ENCODE results near the gene RBM3. TPM values are rescaled to one million over a fixed set of nuclear protein-coding genes. Genes with fewer than 3 reads are reported as not detected.

The RBM3 gene
- total and polyA plus RNA-seq, 2 donors (not counting 1 experiment from before 2014, with no cell fraction given): 52.7 to 464 TPM

GRCh38 chrX:48589482-48590162 is 15.3 kb downstream of the RBM3 start:
- Histone ChIP-seq H4K20me1 (ENCODE audit: control insufficient read depth, extremely low read depth, insufficient read depth, low read length) (no peaks in the 10 kb centered on the region), H3K9ac (ENCODE audit: insufficient read depth, low read length) (no peak overlapping the region), H3K36me3 (ENCODE audit: control insufficient read depth, insufficient read depth, low read length) (no peaks in the 10 kb centered on the region), H3K4me1 (ENCODE audit: control insufficient read depth, extremely low read depth, insufficient read depth, low read length) (peaks cover 3% of the 10 kb centered on the region), H3K9me3 (ENCODE audit: control insufficient read depth, insufficient read depth, low read depth, low read length) (no peaks in the 10 kb centered on the region), H3K4me3 (replicated peaks in 1 of 4; ENCODE audit: control extremely low read depth in 1 of 4, insufficient read depth in 1 of 4, low read depth in 3 of 4, low read length in 4 of 4) (no peak overlapping the region), H3K27ac (ENCODE audit: insufficient read depth, low read length) (no peak overlapping the region), H3K79me2 (ENCODE audit: control insufficient read depth, insufficient read depth, low read length) (no peaks in the 10 kb centered on the region), H2AFZ (ENCODE audit: low read length) (no peak overlapping the region), H3K27me3 (ENCODE audit: control insufficient read depth, insufficient read depth, low read length) (no peaks in the 10 kb centered on the region), H3K4me2 (ENCODE audit: extremely low read depth, insufficient read depth, low read length) (no peak overlapping the region)
- TF ChIP-seq, protein P1, sequence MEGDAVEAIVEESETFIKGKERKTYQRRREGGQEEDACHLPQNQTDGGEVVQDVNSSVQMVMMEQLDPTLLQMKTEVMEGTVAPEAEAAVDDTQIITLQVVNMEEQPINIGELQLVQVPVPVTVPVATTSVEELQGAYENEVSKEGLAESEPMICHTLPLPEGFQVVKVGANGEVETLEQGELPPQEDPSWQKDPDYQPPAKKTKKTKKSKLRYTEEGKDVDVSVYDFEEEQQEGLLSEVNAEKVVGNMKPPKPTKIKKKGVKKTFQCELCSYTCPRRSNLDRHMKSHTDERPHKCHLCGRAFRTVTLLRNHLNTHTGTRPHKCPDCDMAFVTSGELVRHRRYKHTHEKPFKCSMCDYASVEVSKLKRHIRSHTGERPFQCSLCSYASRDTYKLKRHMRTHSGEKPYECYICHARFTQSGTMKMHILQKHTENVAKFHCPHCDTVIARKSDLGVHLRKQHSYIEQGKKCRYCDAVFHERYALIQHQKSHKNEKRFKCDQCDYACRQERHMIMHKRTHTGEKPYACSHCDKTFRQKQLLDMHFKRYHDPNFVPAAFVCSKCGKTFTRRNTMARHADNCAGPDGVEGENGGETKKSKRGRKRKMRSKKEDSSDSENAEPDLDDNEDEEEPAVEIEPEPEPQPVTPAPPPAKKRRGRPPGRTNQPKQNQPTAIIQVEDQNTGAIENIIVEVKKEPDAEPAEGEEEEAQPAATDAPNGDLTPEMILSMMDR (conservative IDR thresholded peaks at IDR 0.05 in 1 of 2, IDR thresholded peaks at IDR 0.05 in 1 of 2; ENCODE audit: low read depth in 1 of 2, low read length in 2 of 2): no peak
- no peak for TF ChIP-seq EZH2 (IDR thresholded peaks at IDR 0.05; ENCODE audit: low read length, missing control alignments)
- DNase-seq (ENCODE audit: low read depth in 2 of 2): peak in 1 of 2 donors; percentile 26

- no peaks in the 10 kb centered on the region for H3K36me3 ChIP-seq (ENCODE audit: control insufficient read depth, insufficient read depth, low read length)
- no peak for TF ChIP-seq EZH2 (IDR thresholded peaks at IDR 0.05; ENCODE audit: low read length, missing control alignments)
- TF ChIP-seq, protein P1 (conservative IDR thresholded peaks at IDR 0.05 in 1 of 2, IDR thresholded peaks at IDR 0.05 in 1 of 2; ENCODE audit: low read depth in 1 of 2, low read length in 2 of 2): no peak
- H3K27ac ChIP-seq (ENCODE audit: insufficient read depth, low read length): no peak overlapping the region
- H3K9me3 ChIP-seq (ENCODE audit: control insufficient read depth, insufficient read depth, low read depth, low read length): no peaks in the 10 kb centered on the region
- H3K27me3 ChIP-seq (ENCODE audit: control insufficient read depth, insufficient read depth, low read length): no peaks in the 10 kb centered on the region
- peak; percentile 34 to 57 for DNase-seq (ENCODE audit: low read depth in 2 of 2)
- H3K4me3 ChIP-seq (replicated peaks in 1 of 4; ENCODE audit: control extremely low read depth in 1 of 4, insufficient read depth in 1 of 4, low read depth in 3 of 4, low read length in 4 of 4): no peak overlapping the region
- H2AFZ ChIP-seq (ENCODE audit: low read length): no peak overlapping the region
- H3K4me1 ChIP-seq (ENCODE audit: control insufficient read depth, extremely low read depth, insufficient read depth, low read length): peaks cover 3% of the 10 kb centered on the region
- H3K9ac ChIP-seq (ENCODE audit: insufficient read depth, low read length): no peak overlapping the region
- no peak overlapping the region for H3K4me2 ChIP-seq (ENCODE audit: extremely low read depth, insufficient read depth, low read length)
- no peaks in the 10 kb centered on the region for H4K20me1 ChIP-seq (ENCODE audit: control insufficient read depth, extremely low read depth, insufficient read depth, low read length)
- no peaks in the 10 kb centered on the region for H3K79me2 ChIP-seq (ENCODE audit: control insufficient read depth, insufficient read depth, low read length)
These were observed 16.2 kb downstream of the RBM3 start for GRCh38 chrX:48590203-48591103.

DNA sequence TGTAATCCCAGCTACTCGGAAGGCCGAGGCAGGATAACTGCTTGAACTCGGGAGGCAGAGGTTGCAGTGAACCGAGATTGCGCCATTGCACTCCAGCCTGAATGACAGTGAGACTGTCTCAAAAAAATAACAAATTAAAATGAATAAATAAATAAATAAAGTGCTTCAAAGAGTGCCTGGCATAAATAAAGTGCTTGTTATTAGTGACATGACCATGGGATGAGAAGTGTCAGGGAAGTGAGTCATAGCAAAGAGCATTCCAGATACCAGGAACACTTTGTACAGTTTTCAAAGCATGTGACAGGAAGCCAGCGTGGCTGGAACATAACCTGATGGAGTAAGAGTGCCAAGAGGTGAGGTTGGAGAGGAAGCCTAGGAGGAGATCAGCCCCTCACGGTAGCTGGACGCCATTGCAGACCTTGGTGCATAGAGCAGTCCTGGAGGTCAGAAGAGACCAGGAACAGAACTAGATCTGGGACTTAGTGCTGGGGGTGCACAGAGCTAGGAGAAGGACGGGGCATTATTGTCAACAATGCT is 17.0 kb downstream of the RBM3 start:
- H3K79me2 ChIP-seq (ENCODE audit: control insufficient read depth, insufficient read depth, low read length): no peaks in the 10 kb centered on the region
- H3K27me3 ChIP-seq (ENCODE audit: control insufficient read depth, insufficient read depth, low read length): no peaks in the 10 kb centered on the region
- no peaks in the 10 kb centered on the region for H3K36me3 ChIP-seq (ENCODE audit: control insufficient read depth, insufficient read depth, low read length)
- H3K4me1 ChIP-seq (ENCODE audit: control insufficient read depth, extremely low read depth, insufficient read depth, low read length): peaks cover 3% of the 10 kb centered on the region
- no peak for TF ChIP-seq EZH2 (IDR thresholded peaks at IDR 0.05; ENCODE audit: low read length, missing control alignments)
- TF ChIP-seq, protein P1 (conservative IDR thresholded peaks at IDR 0.05 in 1 of 2, IDR thresholded peaks at IDR 0.05 in 1 of 2; ENCODE audit: low read depth in 1 of 2, low read length in 2 of 2): peak; percentile 9 to 30
- no peak overlapping the region for H3K4me3 ChIP-seq (replicated peaks in 1 of 4; ENCODE audit: control extremely low read depth in 1 of 4, insufficient read depth in 1 of 4, low read depth in 3 of 4, low read length in 4 of 4)
- H2AFZ ChIP-seq (ENCODE audit: low read length): peak overlapping the region; percentile 24
- no peak overlapping the region for H3K4me2 ChIP-seq (ENCODE audit: extremely low read depth, insufficient read depth, low read length)
- no peak overlapping the region for H3K27ac ChIP-seq (ENCODE audit: insufficient read depth, low read length)
- no peak overlapping the region for H3K9ac ChIP-seq (ENCODE audit: insufficient read depth, low read length)
- no peaks in the 10 kb centered on the region for H3K9me3 ChIP-seq (ENCODE audit: control insufficient read depth, insufficient read depth, low read depth, low read length)
- peak; percentile 73 to 85 for DNase-seq (ENCODE audit: low read depth in 2 of 2)
- no peaks in the 10 kb centered on the region for H4K20me1 ChIP-seq (ENCODE audit: control insufficient read depth, extremely low read depth, insufficient read depth, low read length)

Measured in fibroblast of lung (primary cell).